KMS-11 (cell line): ENCODE results near the gene BTAF1.

Source experiments
- H2AFZ ChIP-seq: fragments of 200-600 bp; sonication (generic); 2 replicates; pipeline ENCODE4 v1.6.1; 2016; ENCODE audit warnings: antibody characterized with exemption, mixed run types, low read depth
- H3K27ac ChIP-seq: fragments of 200-600 bp; sonication (generic); 2 replicates; pipeline ENCODE4 v1.6.1; 2016; ENCODE audit warnings: mild to moderate bottlenecking, mixed run types
- H3K27me3 ChIP-seq: fragments of 200-600 bp; sonication (generic); 2 replicates; pipeline ENCODE4 v1.6.1; 2017; ENCODE audit warnings: mild to moderate bottlenecking, low read depth, mixed run types, moderate library complexity; ENCODE audit not compliant: insufficient read depth
- H3K36me3 ChIP-seq: fragments of 200-600 bp; sonication (generic); 2 replicates; pipeline ENCODE4 v1.6.1; 2017; ENCODE audit warnings: mild to moderate bottlenecking, mixed run types; ENCODE audit not compliant: insufficient read depth
- H3K4me1 ChIP-seq: fragments of 200-600 bp; sonication (generic); 2 replicates; pipeline ENCODE4 v1.6.1; 2016; ENCODE audit warnings: mild to moderate bottlenecking, low read depth, mixed run types; ENCODE audit not compliant: poor library complexity, severe bottlenecking
- H3K4me2 ChIP-seq: fragments of 200-600 bp; sonication (generic); 2 replicates; pipeline ENCODE4 v1.7.0; 2016; ENCODE audit warnings: mild to moderate bottlenecking, mixed run types
- H3K4me3 ChIP-seq: fragments of 200-600 bp; sonication (generic); IDR thresholded peaks from 2 replicates; pipeline ENCODE4 v1.6.1; 2017; ENCODE audit warnings: low read depth, low read length, mixed read lengths; ENCODE audit not compliant: insufficient read depth
- H3K79me2 ChIP-seq: fragments of 200-600 bp; sonication (generic); 2 replicates; pipeline ENCODE4 v1.6.1; 2016; ENCODE audit warnings: low read depth, mixed run types; ENCODE audit not compliant: insufficient read depth
- H3K9ac ChIP-seq: fragments of 200-600 bp; sonication (generic); 2 replicates; pipeline ENCODE4 v1.6.1; 2016; ENCODE audit warnings: mild to moderate bottlenecking, mixed run types
- H4K20me1 ChIP-seq: fragments of 200-600 bp; sonication (generic); 2 replicates; pipeline ENCODE4 v1.6.1; 2016; ENCODE audit warnings: mild to moderate bottlenecking, mixed run types; ENCODE audit not compliant: insufficient read depth
- TF ChIP-seq, protein P1 (sequence below): fragments of 200-600 bp; sonication (generic); conservative IDR thresholded peaks from 2 replicates; pipeline ENCODE4 v1.6.1; 2017; ENCODE audit warnings: low read depth, mild to moderate bottlenecking, antibody characterized with exemption, low read length, moderate library complexity, mixed read lengths

BTAF1 gene

DNA sequence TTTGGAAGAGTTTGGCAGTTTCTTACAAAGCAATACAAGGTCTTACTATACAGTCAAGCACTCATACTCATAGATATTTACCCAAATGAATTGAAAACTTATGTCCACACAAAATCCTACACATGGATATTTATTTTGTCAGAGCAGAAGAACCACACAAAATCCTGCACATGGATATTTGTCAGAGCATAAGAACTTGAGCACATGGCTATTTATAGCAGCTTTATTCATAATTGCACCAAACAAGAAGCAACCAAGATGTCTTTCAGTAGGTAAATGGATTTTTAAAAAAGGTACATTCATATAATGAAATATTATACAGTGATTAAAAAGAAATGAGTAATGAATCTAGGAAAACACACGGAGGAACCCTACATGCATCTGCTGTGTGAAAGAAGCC lies 115.4 kb downstream of the BTAF1 start:
- Histone ChIP-seq H3K4me1 (no peaks in the 10 kb centered on the region), H2AFZ (no peak overlapping the region), H3K27me3 (no peaks in the 10 kb centered on the region), H3K4me2 (no peak overlapping the region), H3K27ac (no peak overlapping the region), H3K9ac (no peak overlapping the region), H3K36me3 (no peaks in the 10 kb centered on the region), H4K20me1 (no peaks in the 10 kb centered on the region), H3K79me2 (no peaks in the 10 kb centered on the region), H3K4me3 (no peak overlapping the region)
- TF ChIP-seq, protein P1, sequence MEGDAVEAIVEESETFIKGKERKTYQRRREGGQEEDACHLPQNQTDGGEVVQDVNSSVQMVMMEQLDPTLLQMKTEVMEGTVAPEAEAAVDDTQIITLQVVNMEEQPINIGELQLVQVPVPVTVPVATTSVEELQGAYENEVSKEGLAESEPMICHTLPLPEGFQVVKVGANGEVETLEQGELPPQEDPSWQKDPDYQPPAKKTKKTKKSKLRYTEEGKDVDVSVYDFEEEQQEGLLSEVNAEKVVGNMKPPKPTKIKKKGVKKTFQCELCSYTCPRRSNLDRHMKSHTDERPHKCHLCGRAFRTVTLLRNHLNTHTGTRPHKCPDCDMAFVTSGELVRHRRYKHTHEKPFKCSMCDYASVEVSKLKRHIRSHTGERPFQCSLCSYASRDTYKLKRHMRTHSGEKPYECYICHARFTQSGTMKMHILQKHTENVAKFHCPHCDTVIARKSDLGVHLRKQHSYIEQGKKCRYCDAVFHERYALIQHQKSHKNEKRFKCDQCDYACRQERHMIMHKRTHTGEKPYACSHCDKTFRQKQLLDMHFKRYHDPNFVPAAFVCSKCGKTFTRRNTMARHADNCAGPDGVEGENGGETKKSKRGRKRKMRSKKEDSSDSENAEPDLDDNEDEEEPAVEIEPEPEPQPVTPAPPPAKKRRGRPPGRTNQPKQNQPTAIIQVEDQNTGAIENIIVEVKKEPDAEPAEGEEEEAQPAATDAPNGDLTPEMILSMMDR, result no peak

DNA sequence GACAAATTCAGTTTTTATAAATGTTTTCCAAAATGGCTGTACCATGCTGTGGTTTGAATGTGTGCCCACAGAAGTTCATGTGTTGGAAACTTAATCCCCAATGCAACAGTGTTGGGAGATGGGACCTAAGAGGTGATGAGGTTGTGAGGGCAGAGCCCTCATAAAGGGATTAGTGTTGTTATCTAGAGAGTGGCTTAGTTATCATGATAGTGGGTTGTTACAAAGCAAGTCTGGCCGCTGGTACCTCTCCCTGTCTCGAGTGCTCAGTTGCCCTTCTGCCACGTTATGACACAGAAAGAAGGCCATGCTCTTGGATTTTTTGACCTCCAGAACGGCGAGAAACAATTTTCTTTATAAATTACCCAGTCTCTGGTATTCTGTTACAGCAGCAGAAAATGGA lies 119.0 kb downstream of the BTAF1 start:
- Histone ChIP-seq H3K27me3 (no peaks in the 10 kb centered on the region), H3K4me3 (no peak overlapping the region), H3K4me1 (no peaks in the 10 kb centered on the region), H3K4me2 (no peak overlapping the region), H3K79me2 (no peaks in the 10 kb centered on the region), H3K36me3 (no peaks in the 10 kb centered on the region), H2AFZ (no peak overlapping the region), H3K9ac (no peak overlapping the region), H4K20me1 (no peaks in the 10 kb centered on the region), H3K27ac (no peak overlapping the region)
- TF ChIP-seq, protein P1, result no peak

DNA sequence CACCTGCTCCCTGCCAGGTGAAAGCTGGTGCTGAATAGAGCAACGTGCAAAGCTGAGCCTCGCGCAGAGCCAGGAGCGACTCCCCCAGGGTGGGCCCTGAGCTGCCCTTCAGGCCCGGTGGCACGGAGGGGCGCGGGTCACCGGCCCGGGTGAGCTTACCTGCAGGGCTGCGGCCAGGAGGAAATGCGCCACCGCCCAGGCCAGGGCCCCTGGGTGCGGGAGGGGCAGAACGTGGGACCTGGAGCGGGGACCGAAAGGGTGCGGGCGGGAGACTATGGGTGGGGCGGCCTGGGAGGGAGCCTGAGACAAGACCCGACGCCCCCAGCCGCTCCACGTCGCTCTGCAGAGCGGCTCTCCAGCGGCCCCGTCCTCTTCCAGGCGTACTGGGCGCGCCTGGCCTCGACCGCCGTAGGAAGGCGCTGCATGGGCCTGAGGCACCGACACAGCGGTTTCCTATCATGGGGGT lies 122.1 kb downstream of the BTAF1 start:
- Histone ChIP-seq H4K20me1 (no peaks in the 10 kb centered on the region), H3K9ac (no peak overlapping the region), H3K4me2 (no peak overlapping the region)

DNA sequence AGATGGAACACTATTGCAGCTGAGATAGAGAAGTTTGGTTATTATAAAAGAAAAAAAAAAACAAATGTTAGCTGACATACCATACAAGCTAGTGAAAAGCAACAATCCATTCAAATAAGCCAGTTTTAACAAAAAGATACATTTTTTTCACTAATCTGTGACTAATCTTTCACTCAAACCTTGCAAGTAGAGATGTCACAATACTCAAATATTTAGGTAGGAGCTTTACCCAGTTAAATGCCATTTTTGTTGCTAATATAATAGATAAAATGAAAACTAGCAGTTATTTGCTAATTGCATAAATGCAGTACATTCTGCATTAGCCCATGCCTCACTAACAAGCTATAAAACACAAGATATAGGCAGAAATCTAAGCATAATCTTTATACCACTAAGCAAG lies 123.6 kb downstream of the BTAF1 start:
- H3K4me2 ChIP-seq, result no peak overlapping the region
- no peak overlapping the region for H3K27ac ChIP-seq
- H3K9ac ChIP-seq, result no peak overlapping the region
- H3K4me3 ChIP-seq, result no peak overlapping the region
- H3K36me3 ChIP-seq, result no peaks in the 10 kb centered on the region
- no peaks in the 10 kb centered on the region for H3K79me2 ChIP-seq
- H2AFZ ChIP-seq, result no peak overlapping the region
- H3K4me1 ChIP-seq, result peaks cover 3% of the 10 kb centered on the region
- TF ChIP-seq, protein P1, result no peak
- H4K20me1 ChIP-seq, result no peaks in the 10 kb centered on the region
- H3K27me3 ChIP-seq, result no peaks in the 10 kb centered on the region

More for the DNA sequence above, 122.1 kb downstream of the BTAF1 start:
- Histone ChIP-seq H3K27me3 (no peaks in the 10 kb centered on the region), H3K79me2 (no peaks in the 10 kb centered on the region), H3K27ac (no peak overlapping the region), H3K36me3 (no peaks in the 10 kb centered on the region), H3K4me3 (no peak overlapping the region), H3K4me1 (peaks cover 3% of the 10 kb centered on the region), H2AFZ (no peak overlapping the region)
- TF ChIP-seq, protein P1, result no peak
